Skeletal muscle satellite cell (primary cell): ENCODE data around the gene NPIPB8.
"Not testable (repeated sequence)": the region's sequence is repeated elsewhere in the genome, so short reads cannot be mapped to it uniquely, and the experiment has no call there.

Experiments
- H3K27me3 ChIP-seq: 2 replicates; pipeline ENCODE4 v1.7.0; 2013; ENCODE audit warnings: low read length; ENCODE audit not compliant: control insufficient read depth, insufficient read depth
- H3K36me3 ChIP-seq: 2 replicates; pipeline ENCODE4 v1.7.0; 2013; ENCODE audit warnings: mild to moderate bottlenecking, control low read depth, low read length; ENCODE audit not compliant: insufficient read depth
- H3K4me1 ChIP-seq: 2 replicates; pipeline ENCODE4 v1.7.0; 2013; ENCODE audit warnings: low read length; ENCODE audit not compliant: control insufficient read depth, insufficient read depth
- H3K4me2 ChIP-seq: 2 replicates; pipeline ENCODE4 v1.7.0; 2013; ENCODE audit warnings: mild to moderate bottlenecking, low read length
- H3K4me3 ChIP-seq: 2 replicates; pipeline ENCODE4 v1.7.0; 2013; ENCODE audit warnings: low read length
- H3K9ac ChIP-seq: 2 replicates; pipeline ENCODE4 v1.7.0; 2013; ENCODE audit warnings: mild to moderate bottlenecking, low read depth, low read length, moderate library complexity
- H3K9me3 ChIP-seq: replicated peaks from 2 replicates; pipeline ENCODE4 v1.7.0; 2013; ENCODE audit warnings: mild to moderate bottlenecking, control low read depth, low read length

Gene NPIPB8

DNA sequence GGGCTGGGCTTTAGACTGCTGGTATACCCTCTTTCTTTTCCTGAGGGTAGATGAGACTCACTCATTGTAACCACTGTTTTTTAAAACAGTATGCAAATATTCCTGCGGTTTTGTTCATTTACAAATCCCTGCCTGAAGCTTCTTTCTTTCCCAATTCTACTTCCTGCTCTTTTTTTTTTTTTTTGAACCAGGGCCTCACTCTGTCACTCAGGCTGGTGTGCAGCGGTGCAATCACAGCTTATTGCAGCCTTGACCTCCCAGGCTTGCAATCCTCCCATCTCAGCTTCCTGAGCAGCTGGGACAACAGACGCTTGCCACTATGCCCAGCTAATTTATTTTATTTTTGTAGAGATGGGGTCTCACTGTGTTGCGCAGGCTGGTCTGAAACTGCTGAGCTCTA lies 20.0 kb upstream of the NPIPB8 start:
- H3K9ac ChIP-seq: no peak overlapping the region
- H3K36me3 ChIP-seq: no peaks in the 10 kb centered on the region
- H3K4me3 ChIP-seq: no peak overlapping the region
- no peaks in the 10 kb centered on the region for H3K27me3 ChIP-seq
- no peaks in the 10 kb centered on the region for H3K4me1 ChIP-seq
- H3K9me3 ChIP-seq: no peaks in the 10 kb centered on the region
- H3K4me2 ChIP-seq: no peak overlapping the region

DNA sequence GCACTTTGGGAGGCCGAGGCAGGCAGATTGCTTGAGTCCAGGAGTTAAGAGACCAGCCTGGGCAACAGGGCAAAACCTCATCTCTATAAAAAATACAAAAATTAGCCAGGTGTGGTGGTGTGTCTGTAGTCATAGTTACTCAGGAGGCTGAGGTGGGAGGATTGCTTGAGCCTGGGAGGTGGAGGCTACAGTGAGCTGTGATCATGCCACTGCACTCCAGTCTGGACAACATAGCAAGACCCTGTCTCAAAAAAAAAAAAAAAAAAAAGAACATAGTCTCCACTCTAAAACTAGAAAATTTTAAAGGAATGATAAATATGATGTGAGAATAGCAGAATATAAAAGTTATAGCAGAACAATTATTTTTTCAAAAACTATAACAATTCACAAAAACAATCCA lies 17.5 kb upstream of the NPIPB8 start:
- not testable (repeated sequence) for H3K9ac ChIP-seq, H3K9me3 ChIP-seq, H3K4me1 ChIP-seq, H3K4me2 ChIP-seq, H3K36me3 ChIP-seq, H3K27me3 ChIP-seq, H3K4me3 ChIP-seq

DNA sequence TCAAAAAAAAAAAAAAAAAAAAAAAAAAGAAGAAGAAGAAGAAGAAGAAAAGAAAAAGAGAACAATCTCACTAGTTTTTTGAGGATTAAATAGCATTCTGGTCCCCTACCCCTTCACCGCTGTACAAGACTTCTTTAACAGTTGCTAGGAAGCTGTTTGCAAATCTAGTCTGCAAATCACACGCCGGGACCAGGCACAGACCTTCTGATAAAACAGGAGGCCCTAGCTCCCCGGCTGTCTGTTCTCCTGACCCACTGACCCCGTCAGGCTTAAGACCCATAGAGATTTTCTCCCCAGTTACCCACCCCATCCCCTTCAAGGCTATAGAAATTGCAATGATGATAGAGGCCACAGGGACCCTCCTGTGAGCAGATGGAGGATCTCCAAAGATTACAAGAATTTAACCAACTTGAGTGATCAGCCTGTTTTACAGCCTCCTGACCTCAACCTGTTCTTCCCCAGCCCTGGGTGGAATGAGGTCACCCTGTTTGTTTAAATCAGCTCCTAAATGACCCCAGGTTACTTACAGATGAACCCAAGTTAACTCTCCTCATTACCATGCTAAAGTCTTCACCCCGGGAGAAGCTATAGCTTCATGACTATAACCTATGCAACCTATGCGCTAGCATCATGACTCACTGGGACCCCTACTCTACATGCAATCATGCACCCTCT lies 16.2 kb upstream of the NPIPB8 start:
- no peaks in the 10 kb centered on the region for H3K4me1 ChIP-seq
- no peaks in the 10 kb centered on the region for H3K27me3 ChIP-seq
- H3K4me2 ChIP-seq: no peak overlapping the region
- no peak overlapping the region for H3K4me3 ChIP-seq
- H3K9me3 ChIP-seq: no peaks in the 10 kb centered on the region
- no peak overlapping the region for H3K9ac ChIP-seq
- H3K36me3 ChIP-seq: no peaks in the 10 kb centered on the region

DNA sequence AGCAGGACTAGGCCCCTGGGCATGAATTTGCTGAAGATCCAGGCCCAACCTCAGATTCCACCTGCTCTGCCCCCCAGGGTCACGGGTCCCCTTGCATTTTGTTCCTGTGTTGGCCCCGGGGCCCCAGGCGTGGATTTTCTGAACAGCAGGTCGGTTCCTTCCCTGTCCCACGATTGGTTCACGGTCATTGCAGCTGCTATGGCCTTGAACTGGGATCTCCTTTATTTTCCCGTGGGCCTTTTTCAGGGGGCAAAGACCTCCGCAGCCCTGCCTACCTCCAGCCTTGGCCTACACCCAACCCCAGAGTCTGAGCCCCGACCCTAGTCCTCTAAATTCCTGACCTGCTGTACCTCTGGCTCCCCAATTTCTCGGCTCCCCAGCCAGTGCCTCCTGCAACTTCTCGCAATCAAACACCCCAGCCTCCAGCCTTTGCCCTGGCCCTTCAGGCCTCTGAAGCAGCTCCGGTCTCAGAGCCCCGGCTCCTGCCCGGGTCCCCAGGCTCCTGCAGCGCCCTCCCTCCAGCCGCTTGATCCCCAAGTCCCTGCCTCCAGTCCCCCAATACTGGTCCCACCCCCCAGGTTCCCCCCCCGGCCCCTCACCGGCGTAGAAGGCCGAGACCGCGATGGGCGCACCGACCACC lies 15.2 kb upstream of the NPIPB8 start:
- not testable (repeated sequence) for H3K4me3 ChIP-seq, H3K9me3 ChIP-seq, H3K9ac ChIP-seq, H3K4me1 ChIP-seq, H3K27me3 ChIP-seq, H3K36me3 ChIP-seq
- H3K4me2 ChIP-seq: peak overlapping the region; percentile 77

DNA sequence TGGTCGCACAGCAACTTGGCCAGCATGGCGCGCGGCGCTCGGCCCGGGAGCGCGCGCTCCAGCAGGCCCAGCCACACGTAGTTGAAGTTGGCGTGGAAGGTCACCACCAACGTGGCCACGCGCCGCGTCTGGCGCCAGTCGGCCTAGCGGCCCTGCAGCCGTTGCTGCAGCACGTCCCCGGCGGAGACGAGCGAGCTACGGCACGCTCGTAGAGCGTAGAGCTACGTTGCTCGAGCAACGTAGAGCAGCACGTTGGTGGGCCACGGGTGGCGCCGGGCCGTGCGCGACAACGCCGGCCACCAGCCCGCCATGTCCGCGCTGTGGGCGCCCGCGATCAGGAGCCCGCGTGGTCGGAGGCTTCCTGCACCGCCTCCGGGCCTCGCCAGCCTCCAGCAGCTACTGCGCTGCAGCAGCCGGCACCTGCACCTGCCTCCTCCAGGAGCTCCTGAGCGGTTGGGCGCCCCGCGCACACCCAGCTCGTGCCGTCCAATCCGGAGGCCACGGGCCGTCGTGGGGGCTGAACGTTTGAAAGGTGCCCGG lies 14.6 kb upstream of the NPIPB8 start:
- Histone ChIP-seq H3K4me3 (peak overlapping the region; percentile 63), H3K9ac (no peak overlapping the region)

DNA sequence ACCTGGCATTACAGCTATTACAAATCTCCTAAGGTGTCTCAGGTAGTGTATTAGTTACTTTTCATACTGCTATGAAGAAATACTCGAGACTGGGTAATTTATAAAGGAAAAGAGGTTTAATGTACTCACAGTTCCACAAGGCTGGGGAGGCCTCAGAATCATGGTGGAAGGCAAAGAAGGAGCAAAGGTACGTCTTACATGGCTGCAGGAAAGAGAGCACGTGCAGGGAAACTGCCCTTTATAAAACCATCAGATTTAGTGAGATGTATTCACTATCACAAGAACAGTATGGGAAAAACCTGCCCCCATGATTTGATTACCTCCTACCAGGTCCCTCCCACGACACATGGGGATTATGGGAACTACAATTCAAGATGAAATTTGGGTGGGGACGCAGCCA lies 7.0 kb upstream of the NPIPB8 start:
- not testable (repeated sequence) for H3K4me1 ChIP-seq, H3K4me3 ChIP-seq, H3K36me3 ChIP-seq, H3K4me2 ChIP-seq, H3K9me3 ChIP-seq, H3K9ac ChIP-seq, H3K27me3 ChIP-seq

More for the DNA sequence above, 14.6 kb upstream of the NPIPB8 start:
- no peaks in the 10 kb centered on the region for H3K4me1 ChIP-seq
- no peaks in the 10 kb centered on the region for H3K36me3 ChIP-seq
- no peaks in the 10 kb centered on the region for H3K27me3 ChIP-seq
- H3K9me3 ChIP-seq: no peaks in the 10 kb centered on the region
- H3K4me2 ChIP-seq: peak overlapping the region; percentile 77

DNA sequence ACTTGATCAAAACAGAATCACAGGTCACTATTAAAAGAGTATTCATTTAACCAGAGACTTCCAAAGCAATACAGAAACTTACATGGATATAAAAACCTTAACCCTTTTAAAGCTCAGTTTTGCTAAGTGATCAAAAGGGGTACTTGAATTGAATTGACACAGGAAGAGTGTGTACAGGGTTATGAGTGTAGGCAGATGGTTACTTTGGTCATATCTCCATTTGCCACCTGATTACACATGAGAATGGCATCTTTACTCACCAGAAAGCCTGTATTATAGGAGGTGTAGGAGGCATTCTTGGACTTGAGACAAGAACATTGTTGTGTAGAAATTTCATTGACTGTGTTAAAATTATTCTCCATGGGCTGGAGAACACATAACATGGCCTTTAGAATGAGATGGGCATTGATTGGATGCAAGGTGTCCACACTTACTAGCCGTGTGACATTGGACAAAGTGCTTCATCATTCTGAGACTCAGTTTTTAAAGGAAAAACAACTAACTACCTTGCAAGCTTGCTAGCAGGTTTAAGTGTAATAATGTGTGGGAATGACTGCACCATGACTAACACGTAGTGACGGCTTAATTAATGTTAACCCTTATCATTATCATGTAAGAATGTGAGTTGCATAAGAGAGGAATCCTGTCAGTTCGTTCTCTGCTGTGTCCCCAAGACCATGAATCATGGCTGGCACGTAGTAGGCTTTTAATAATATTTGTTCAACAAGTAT lies 1.6 kb upstream of the NPIPB8 start:
- not testable (repeated sequence) for H3K9me3 ChIP-seq, H3K36me3 ChIP-seq, H3K27me3 ChIP-seq, H3K4me1 ChIP-seq, H3K4me3 ChIP-seq
- Histone ChIP-seq H3K4me2 (peak overlapping the region; percentile 45), H3K9ac (peak overlapping the region; percentile 2)

DNA sequence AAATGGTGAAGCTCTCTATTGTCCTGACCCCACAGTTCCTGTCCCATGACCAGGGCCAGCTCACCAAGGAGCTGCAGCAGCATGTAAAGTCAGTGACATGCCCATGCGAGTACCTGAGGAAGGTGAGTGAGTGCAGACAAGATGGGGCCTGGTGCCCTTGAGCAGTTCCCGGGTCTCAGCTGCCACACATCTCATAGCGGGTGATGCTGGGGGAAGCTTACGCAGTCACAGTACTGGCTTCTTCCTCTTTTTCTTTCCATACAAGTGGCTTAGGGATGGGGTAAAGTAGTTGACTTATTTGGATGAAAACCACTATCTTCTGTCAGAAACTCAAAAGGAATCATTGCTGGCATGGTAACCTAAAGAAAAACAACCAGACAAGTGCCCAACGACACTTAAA lies 494 bp downstream of the NPIPB8 start:
- not testable (repeated sequence) for H3K36me3 ChIP-seq, H3K4me1 ChIP-seq, H3K4me2 ChIP-seq, H3K4me3 ChIP-seq, H3K27me3 ChIP-seq, H3K9me3 ChIP-seq, H3K9ac ChIP-seq

DNA sequence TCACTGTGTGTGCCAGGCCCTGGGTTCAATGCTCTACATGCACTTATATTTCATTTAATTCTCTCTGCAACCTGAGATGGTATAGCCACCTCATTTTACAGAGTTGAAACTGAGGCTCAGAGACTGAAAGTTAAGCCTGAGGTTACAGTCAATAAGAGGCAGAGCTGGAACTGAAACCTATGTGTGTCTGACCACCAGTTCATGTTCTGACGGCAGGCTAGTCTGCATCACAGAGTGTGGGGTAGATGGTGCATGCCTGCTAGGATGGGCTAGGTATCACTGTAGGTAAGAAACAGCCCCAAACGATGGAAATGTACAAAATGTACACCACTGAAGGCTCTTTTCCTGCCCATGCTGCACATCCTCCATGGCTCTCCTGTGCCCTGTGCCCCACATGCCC lies 2.1 kb downstream of the NPIPB8 start:
- H3K9ac ChIP-seq, H3K9me3 ChIP-seq, H3K36me3 ChIP-seq, H3K27me3 ChIP-seq, H3K4me3 ChIP-seq, H3K4me1 ChIP-seq, H3K4me2 ChIP-seq: not testable (repeated sequence)

DNA sequence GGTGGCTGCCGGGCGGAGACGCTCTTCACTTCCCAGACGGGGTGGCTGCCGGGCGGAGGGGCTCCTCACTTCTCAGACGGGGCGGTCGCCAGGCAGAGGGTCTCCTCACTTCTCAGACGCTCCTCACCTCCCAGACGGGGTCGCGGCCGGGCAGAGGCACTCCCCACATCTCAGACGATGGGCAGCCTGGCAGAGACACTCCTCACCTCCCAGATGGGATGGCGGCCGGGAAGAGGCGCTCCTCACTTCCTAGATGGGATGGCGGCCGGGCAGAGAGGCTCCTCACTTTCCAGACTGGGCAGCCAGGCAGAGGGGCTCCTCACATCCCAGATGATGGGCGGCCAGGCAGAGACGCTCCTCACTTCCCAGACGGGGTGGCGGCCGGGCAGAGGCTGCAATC lies 28.4 kb downstream of the NPIPB8 start:
- H3K36me3 ChIP-seq, H3K4me3 ChIP-seq, H3K4me2 ChIP-seq, H3K27me3 ChIP-seq, H3K4me1 ChIP-seq, H3K9ac ChIP-seq, H3K9me3 ChIP-seq: not testable (repeated sequence)

DNA sequence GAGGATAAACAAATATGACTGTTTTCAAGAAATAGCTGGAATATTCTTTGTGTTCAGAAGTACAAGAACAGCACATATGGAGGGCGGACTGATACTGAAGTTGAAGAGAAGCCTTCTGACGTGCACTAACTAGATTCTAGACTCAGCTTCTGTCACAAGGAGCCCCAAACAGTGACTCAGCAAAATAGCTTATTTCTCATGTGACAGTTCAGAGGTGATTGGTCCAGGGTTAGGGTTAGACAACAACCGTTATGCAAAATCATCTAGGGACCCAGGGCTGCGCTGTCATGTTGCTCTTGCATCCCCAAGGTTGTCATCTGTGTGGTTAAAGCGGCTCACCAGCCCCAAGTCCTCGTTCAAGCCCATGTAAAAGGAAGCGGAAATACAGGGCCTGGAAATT lies 29.6 kb downstream of the NPIPB8 start:
- not testable (repeated sequence) for H3K27me3 ChIP-seq, H3K36me3 ChIP-seq, H3K4me2 ChIP-seq, H3K9me3 ChIP-seq, H3K4me3 ChIP-seq, H3K4me1 ChIP-seq, H3K9ac ChIP-seq

DNA sequence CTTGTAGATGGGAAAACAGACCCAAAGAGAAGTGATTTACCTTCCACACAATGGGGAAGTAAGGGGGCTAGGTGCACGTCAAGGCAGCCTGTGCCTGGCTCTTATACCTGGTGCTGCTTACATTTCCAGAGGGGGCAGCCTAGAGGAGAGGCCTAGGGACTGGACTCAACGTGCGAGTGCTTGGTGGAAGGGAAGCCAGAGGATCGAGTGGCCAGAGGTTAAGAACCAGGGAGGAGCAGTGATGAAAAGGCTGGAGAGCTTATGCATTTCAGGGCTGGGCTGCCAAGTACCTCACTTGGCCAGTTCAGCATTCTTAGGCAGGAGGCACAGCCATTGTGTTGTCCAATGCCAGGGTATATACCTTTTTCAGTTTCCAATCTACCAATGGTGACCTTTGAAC lies 30.3 kb downstream of the NPIPB8 start:
- not testable (repeated sequence) for H3K4me3 ChIP-seq, H3K9ac ChIP-seq, H3K36me3 ChIP-seq

More for the DNA sequence above, 30.3 kb downstream of the NPIPB8 start:
- H3K27me3 ChIP-seq, H3K4me1 ChIP-seq, H3K9me3 ChIP-seq, H3K4me2 ChIP-seq: not testable (repeated sequence)
